NCI-H748 (cell line): Measurements from ENCODE around the gene SLC44A1.

Experiments used
- DNase-seq: peaks from one replicate; lab custom pipeline; 2025; ENCODE audit not compliant: unreplicated experiment; lab: John Stamatoyannopoulos, UW

The SLC44A1 gene

DNA sequence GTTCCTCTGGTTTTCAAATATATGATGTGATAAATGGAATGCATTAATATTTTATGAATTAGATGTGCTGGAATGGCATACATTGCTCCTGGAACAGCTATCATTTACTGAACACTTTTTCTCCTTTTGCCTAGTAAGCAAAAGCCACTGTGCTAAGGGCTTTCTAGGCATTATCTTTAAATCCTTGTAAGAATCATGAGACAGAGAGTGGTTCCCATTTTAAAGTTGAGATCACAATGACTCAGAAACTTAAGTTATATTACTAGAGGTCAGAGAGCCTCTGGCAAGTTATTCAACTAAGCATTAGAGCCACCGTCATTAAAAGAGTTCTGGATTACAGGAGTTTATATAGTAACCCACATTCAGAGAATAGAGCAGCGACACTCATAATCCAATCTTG lies 176.7 kb downstream of the SLC44A1 start:
- DNase-seq: no peak

- no peak for DNase-seq
These were observed 177.4 kb downstream of the SLC44A1 start for GRCh38 chr9:105421864-105422263.

DNA sequence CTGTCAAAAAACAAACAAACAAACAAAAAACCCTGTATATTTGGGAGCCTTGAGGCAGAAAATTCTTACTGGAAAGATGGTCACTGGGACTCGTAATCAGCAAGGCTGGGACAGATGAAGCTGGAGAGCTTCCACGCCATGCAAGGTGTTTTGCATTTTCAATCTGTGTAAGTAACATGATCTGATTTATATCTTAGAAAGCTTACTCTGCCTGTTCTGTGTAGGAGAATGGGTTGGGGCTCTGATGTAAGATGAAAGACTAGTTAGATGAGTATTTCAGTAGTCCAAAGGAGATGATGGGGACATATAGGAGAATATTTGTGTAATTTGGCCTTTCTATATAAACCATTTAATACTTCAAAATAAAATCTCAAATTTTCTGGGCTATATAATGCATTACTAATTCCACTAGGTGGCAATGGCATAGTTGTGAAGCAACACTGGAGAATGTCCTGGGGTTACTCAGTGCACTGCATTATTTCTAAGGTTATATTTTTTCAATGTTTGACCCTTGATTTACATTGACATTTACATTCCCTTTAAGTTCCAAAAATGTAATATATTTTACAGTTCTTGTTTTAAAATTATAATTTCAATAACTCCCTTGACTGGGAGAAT lies 181.5 kb downstream of the SLC44A1 start:
- no peak for DNase-seq

DNA sequence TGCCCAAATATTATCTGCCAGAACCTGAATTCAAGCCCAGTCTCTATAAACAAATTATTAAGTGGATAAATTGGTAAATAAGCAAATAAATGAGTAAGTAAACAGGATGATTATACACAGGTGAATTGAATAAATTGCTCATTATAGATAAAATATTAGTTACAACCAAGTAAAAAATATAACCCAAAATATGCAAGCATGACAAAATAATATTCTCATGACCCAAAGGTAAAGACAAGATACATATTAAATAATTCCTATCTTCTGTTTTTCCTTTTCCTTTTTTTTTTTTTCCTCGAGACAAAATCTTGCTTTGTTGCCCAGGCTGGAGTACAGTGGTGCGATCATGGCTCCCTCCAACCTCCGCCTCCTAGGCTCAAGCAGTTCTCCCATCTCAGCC lies 182.2 kb downstream of the SLC44A1 start:
- no peak for DNase-seq

- DNase-seq: peak; percentile 11
These were observed 187.2 kb downstream of the SLC44A1 start for GRCh38 chr9:105431424-105432246.

DNA sequence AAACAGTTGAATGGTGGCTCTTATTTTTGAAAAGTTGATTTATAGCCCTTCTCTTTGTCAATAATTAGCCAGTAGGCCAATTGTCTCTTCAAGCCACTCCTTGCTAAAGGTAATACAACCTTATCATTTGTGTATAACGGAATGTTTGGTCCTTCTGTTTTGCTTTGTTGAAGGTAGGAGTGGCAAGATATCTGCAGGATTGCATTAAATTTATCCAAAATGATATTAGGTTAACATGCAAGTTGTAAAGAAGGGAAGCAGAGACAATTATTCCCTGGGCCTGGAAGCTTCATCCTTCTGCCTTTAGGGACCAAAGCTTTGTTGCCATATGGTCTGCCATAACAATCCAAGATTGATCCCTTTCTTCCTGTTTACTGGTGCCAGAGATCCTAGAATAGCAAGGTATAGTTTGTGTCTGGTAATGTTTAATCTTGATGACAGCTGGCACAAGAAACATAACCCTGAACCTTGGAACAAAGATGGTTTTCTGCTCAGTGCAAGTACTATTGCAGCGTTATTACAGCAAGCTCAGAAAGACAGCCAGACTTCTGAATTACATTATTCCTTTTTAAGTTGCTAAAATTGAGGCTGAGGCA lies 187.9 kb downstream of the SLC44A1 start:
- no peak for DNase-seq

DNA sequence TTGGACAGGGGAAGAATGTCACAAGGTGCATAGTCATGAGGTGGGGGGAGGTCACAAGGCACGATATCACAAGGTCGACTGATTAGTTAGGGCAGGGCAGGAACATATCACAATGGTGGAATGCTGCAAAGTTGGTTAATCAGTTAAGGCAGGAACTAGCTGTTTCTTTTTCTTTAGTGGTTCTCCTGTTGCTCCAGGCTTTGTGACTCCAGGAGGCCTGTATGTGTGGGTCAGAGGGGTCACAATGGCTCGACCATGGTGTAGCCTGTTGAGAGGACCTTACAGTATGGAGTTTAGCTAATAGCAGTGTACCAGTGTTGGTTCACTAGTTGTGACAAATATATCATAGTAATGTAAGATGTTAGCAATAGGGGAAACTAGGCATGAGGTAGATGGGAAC lies 191.0 kb downstream of the SLC44A1 start:
- DNase-seq: no peak

DNA sequence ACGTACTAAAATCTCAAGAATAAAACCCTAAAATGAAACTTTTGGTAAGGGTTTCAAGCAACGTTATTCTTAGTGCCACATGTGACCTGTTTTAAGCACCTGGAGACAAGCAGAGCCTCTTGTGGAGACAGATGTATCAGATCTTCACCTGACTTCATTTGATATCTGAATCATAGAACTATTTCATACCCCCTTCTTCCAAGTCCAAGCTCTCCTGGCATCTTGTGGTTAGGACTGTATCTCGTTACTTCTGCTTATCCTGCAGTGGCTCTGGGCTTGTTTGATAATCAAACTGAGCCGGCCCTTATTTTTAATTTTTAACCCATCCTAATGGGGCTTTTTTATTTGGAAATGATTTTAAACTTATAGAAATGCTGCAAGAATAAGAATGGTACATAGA lies 192.3 kb downstream of the SLC44A1 start:
- no peak for DNase-seq

DNA sequence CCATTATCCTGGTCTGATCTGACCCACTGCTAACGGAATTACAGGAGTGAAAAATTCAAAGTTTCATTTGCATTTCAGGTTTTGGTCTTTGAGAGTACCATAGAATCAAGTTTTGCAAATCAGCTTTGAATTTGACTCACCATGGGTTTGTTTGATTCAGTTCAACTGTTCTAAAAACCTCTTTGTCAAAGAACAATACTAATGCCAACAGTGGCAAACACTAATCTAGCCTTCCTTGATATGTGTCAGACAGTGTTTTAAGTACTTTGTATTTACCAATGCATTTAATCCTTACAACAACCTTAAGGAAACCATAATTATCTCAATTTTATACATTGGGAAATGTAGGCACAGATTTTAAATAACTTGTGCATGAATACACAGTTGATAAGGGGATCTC lies 193.3 kb downstream of the SLC44A1 start:
- DNase-seq: no peak

DNA sequence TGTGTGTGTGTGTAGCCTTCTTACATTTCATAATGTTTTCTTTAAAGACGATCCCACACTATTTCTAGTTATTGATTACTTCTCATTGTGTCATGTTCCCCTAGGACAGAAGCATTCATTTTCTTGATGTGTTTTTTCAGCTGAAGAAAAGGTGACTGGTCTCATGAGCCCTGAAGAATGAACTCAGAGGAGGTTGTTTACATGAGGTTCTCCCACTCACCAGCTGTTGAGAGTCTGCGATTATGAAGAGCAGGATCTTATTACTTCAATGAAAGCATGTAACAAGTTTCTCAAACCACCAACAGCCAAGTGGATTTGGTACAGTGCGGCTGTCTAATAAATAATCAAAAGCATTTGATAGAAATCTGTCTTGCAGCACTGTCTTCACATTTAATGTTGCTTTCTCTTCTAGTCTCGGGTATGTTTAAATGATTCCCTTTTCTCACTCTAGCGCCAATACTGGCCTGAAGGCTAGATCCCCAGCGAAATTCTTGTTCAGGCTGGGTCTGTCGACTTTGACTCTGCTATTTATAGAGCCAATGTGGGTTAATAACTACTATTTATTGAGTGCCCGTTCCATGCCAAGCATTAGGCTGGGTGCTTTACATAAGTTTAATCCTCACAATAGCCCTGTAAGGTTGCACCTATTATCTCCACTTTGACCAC lies 193.8 kb downstream of the SLC44A1 start:
- DNase-seq: no peak

DNA sequence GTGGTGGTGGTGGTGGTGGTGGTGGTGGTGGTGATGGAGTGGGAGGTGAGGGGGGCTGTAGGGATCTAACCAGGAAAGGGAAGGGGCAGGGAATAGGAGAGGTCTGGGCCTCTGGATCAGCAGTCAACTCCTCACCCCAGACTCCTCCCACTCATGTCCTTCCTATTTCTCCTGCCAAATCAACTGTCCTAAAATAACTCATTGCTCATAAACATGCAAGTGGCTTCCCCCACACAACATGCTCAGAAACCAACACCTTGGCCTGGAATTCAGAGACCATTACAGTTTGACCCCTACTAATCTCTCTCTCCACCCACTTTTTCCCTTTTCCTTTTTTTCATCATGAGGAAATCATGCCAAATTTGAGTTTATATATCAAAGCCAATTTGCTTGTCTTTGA lies 195.0 kb downstream of the SLC44A1 start:
- DNase-seq: no peak

GRCh38 chr9:105441616-105442160 lies 197.2 kb downstream of the SLC44A1 start:
- no peak for DNase-seq

DNA sequence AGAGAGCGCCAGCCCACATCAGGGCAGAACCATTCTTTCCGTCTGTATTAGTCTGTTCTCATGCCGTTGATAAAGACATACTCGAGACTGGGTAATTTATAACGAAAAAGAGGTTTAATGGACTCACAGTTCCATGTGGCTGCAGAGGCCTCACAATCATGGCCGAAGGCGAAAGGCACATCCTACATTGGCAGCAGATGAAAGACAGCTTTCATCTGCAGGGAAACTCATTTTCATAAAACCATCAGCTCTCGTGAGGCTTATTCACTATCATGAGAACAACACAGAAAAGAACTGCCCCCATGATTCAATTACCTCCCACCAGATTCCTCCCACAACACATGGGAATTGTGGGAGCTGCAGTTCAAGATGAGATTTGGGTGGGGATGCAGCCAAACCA lies 198.7 kb downstream of the SLC44A1 start:
- DNase-seq: no peak

GRCh38 chr9:105444130-105444529 lies 199.7 kb downstream of the SLC44A1 start:
- no peak for DNase-seq

DNA sequence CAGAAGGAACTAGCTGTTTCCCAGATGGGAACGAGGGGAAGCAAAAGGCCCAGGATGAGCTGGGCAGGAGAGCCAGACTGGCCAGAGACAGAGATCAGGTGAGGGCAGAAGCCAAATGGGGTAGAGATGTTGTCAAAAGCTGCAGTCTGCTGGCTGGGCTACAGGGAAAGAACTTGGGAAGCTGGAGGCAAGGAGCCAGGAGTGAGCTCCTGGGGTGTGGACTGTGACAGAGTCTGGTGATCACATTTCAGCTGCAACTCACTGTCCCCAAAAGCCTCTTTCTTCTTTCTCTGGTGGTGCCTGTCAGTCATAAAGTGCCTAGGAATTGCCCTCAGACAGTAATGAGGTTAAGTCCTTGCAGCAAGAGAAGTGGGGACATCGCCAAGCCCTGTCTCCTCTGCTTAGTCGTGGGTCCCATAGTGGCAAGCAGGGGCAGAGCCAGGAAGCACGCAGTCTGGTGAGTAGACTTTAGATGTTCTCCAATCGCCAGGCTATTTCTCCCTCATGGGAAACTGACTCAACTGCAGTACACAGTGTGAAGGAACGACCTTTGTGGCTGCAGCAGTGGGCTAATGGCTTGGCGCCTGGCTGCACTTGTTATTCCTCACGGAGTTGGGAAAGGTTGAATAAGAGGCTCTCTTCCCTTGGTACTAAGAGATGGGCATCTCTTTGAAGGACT lies 200.9 kb downstream of the SLC44A1 start:
- DNase-seq: no peak

DNA sequence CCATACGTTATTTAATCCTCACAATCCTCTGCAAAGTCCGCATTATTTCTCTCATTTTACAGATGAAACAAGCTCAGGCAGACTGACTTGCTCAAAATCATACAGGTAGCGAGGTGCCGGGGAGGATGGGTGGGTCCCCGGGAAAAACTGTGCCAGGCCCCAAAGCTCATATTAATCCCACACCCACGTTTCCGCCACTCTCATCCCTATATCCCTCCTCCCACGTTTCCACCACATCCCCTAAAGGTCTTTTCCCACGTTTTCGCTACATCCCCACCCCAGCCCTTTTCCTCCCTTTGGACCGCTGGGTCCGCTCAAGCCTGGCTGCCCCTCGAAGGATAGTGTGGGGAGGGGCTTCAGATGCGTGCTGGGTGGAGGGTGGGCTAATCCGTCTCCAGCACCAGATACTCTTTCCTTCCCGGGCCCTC lies 202.9 kb downstream of the SLC44A1 start:
- no peak for DNase-seq

DNA sequence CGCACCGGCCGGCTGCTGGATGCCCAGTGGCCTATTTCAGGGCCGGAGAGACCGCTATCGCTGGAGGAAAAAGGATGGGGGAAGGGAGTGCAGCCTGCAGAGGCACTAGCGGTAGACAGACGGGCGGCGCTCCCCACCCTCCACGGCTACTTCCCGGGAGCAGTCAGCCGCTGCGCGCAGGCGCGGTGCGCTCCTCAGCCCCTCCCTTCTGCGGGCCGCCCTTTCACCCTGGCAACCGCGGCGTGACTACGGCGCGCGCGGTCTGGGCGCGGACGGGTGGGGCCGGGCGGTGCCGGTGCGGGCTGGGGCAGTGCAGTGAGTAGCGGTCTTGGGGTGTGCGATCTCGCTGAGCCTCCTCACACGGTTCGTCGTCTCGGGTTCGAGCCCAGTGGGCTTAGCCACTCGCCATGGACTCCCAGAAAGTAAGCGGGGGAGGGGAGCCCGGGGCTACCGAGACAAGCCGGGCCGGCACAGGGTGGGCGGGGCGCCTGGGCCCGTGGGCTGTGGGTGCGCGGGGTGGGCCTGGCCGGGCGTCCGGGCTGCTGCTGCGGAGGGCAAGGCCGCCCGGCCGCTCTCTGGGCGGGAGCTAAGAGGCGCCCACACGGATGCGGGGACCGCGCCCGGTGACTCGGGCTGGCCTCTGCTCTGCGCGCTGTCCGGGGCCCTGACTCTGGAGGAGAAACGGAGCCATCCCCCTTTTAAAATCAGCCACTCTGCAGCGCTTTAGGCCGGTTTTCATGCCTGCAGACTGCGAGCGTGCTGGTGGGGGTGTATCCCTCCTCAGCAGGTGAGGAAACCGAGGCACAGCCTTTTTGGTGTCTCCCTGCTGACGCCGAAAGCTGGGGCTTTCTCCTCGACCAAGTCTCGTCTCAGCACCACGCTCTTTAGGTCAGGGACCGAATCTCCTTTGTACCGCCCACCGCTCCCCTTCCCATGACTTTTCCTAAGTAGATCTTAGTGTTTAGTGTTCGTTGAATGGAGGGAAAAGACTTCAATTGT lies 203.7 kb downstream of the SLC44A1 start, which contains the start of gene FSD1L:
Gene FSD1L (plus strand): TSS at position 221 of the 999 bp plus-strand sequence. CDS start 187 bp downstream, at position 408.
- DNase-seq: peak; percentile 96

- no peak for DNase-seq
These were observed 204.6 kb downstream of the SLC44A1 start for GRCh38 chr9:105449081-105449480.

DNA sequence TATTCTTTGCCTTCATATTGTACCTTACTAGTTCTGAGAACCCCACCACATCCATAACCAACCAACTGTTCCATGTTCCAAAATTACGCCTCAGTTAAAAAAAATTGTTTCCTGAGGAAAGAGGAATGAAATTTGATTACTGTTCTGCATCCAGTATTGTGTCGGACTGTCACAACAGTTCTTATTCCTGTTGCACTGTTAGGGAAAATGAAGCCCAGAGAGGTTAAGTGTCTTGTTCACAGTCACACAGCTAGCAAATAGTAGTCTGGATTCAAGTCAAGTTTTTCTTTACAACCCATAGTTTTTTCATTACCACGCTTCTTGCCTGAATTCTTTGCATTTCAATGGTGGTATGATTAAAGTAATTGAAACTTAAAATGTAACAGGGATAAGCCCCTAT lies 207.7 kb downstream of the SLC44A1 start:
- DNase-seq: no peak
